K562 (cell line): ENCODE data around the gene ZC3H12C. TPM values are rescaled to one million over a fixed set of nuclear protein-coding genes. Genes with fewer than 3 reads are reported as not detected.
A peak's percentile ranks its signal among the peaks of the same experiment; 100 is the strongest.

Experiments
- ATAC-seq: fragments of 200-7000 bp; cut with Tn5 transposase; 3 replicates; pipeline ENCODE4 v1.9.1; 2020; ENCODE audit warnings: moderate library complexity
- BruUV-seq: library from RNA; stranded (reverse); fragments of 400-500 nt; replicated peaks from 2 replicates; lab custom pipeline; 2021; lab: Mats Ljungman, UMichigan
- CTCF ChIA-PET: fragments of 300-600 bp; formaldehyde crosslinking; extraction: SDS; loops from one replicate; lab custom pipeline; 2021; ENCODE audit warnings: low intra/inter-chr PET ratio; lab: Yijun Ruan, JAX
- POLR2A ChIA-PET: fragments of 300-600, 350-650 bp; sonication (Branson Sonifier 250); formaldehyde crosslinking; extraction: SDS; loops from one replicate; lab custom pipeline; 2021; ENCODE audit warnings: antibody characterized with exemption, inconsistent platforms; lab: Yijun Ruan, JAX
- DNase-seq, 4 experiments: peaks; one replicate each; pipeline versions ENCODE4 v3.0.0 to v3.0.0-alpha.2; 2011 to 2018; ENCODE audit warnings: low spot score in 3 of 4, mixed read lengths in 3 of 4; ENCODE audit errors: extremely low read depth in 1 of 4
- FAIRE-seq: peaks from 2 replicates; lab custom pipeline; 2011; peaks lifted over from hg19 to GRCh38; lab: Jason Lieb, UNC
- H2AFZ ChIP-seq: 2 replicates; pipeline ENCODE4 v1.6.0; 2011; ENCODE audit warnings: low read depth, low read length, control low read depth, inconsistent platforms
- H3K27ac ChIP-seq: fragments of 200-600 bp; 3 replicates; pipeline ENCODE4 v1.8.0; 2011; ENCODE audit warnings: low read depth, mild to moderate bottlenecking, control low read depth, inconsistent platforms, low read length, moderate library complexity, mixed read lengths; ENCODE audit errors: extremely low read depth
- H3K27me3 ChIP-seq, 2 experiments: fragments of 300-600 bp in 1 of 2; 2 replicates in 1 of 2; 3 replicates in 1 of 2; pipeline versions ENCODE4 v1.6.0 to v1.8.0; 2011; ENCODE audit warnings: inconsistent platforms in 2 of 2, low read length in 2 of 2, mild to moderate bottlenecking in 1 of 2, mixed read lengths in 1 of 2, moderate library complexity in 1 of 2; ENCODE audit not compliant: control insufficient read depth in 2 of 2, insufficient read depth in 2 of 2
- H3K36me3 ChIP-seq: fragments of 300-600 bp; 3 replicates; pipeline ENCODE4 v1.8.0; 2011; ENCODE audit warnings: mild to moderate bottlenecking, low read length, inconsistent platforms; ENCODE audit not compliant: control insufficient read depth, insufficient read depth
- H3K4me1 ChIP-seq, 2 experiments: fragments of 200-600 bp in 1 of 2; replicated peaks in 1 of 2; 2 replicates in 1 of 2; 3 replicates in 1 of 2; pipeline versions ENCODE4 v1.5.1 to v1.8.0; 2011; ENCODE audit warnings: inconsistent platforms in 2 of 2, low read length in 2 of 2, mild to moderate bottlenecking in 1 of 2, mixed read lengths in 1 of 2, moderate library complexity in 1 of 2; ENCODE audit not compliant: control insufficient read depth in 2 of 2, insufficient read depth in 2 of 2
- H3K4me2 ChIP-seq: 2 replicates; pipeline ENCODE4 v1.6.1; 2011; ENCODE audit warnings: low read length, control low read depth, inconsistent platforms, mixed read lengths; ENCODE audit not compliant: insufficient read depth
- H3K4me3 ChIP-seq: fragments of 200-600 bp; sonication (generic), shearing (Covaris generic); 2 replicates; pipeline ENCODE4 v1.5.1; 2016; ENCODE audit warnings: control low read depth, inconsistent platforms
- H3K79me2 ChIP-seq: fragments of 200-600 bp; 3 replicates; pipeline ENCODE4 v1.8.0; 2011; ENCODE audit warnings: low read length, inconsistent platforms; ENCODE audit not compliant: control insufficient read depth, insufficient read depth
- H3K9ac ChIP-seq, 2 experiments: 2 replicates each; pipeline versions ENCODE4 v1.6.0 to v1.6.1; 2011; ENCODE audit warnings: low read depth in 2 of 2, low read length in 2 of 2, control low read depth in 1 of 2, inconsistent platforms in 1 of 2, mild to moderate bottlenecking in 1 of 2, mixed read lengths in 1 of 2; ENCODE audit not compliant: insufficient read depth in 1 of 2
- H3K9me1 ChIP-seq: one replicate; pipeline ENCODE4 v1.6.0; 2011; ENCODE audit warnings: inconsistent platforms, mild to moderate bottlenecking, low read length, moderate library complexity; ENCODE audit not compliant: control insufficient read depth, insufficient read depth
- H3K9me3 ChIP-seq: replicated peaks from 2 replicates; pipeline ENCODE4 v1.5.1; 2011; ENCODE audit warnings: low read depth, low read length, inconsistent platforms; ENCODE audit not compliant: control insufficient read depth, insufficient read depth
- H4K20me1 ChIP-seq: replicated peaks from 2 replicates; pipeline ENCODE4 v1.6.1; 2011; ENCODE audit warnings: low read length, inconsistent platforms, mixed read lengths; ENCODE audit not compliant: control insufficient read depth, insufficient read depth
- CBX2 ChIP-seq: fragments of 200-600 bp; sonication (generic); IDR thresholded peaks from one replicate; pipeline ENCODE4 v1.6.1; 2012; ENCODE audit warnings: mild to moderate bottlenecking, low read length, inconsistent platforms; ENCODE audit not compliant: insufficient read depth, poor library complexity, severe bottlenecking
- CBX8 ChIP-seq: fragments of 200-600 bp; sonication (generic); IDR thresholded peaks from 2 replicates; pipeline ENCODE4 v1.6.1; 2012; ENCODE audit warnings: borderline replicate concordance, mixed run types, low read depth, mild to moderate bottlenecking, moderate library complexity, mixed read lengths, low read length, control low read depth, inconsistent platforms; ENCODE audit not compliant: poor library complexity, severe bottlenecking; ENCODE audit errors: extremely low read depth
- GTF2F1 ChIP-seq: IDR thresholded peaks from 2 replicates; pipeline ENCODE4 v1.6.1; 2011; ENCODE audit warnings: low read depth, low read length, improper control_type of control experiment
- RNF2 ChIP-seq: sonication (generic); IDR thresholded peaks from 2 replicates; pipeline ENCODE4 v1.6.1; 2016
- SMAD2 ChIP-seq: fragments of 150-350 bp; IDR thresholded peaks from 2 replicates; pipeline ENCODE4 v1.6.1; 2014; ENCODE audit warnings: low read depth, mild to moderate bottlenecking, low read length
- whole genome bisulfite sequencing: fragments of 100-300 bp; shearing (Covaris generic); methylation state at CpG from one replicate; pipeline ENCODE4 v1.1.6; 2016; ENCODE audit warnings: low coverage, mixed read lengths; ENCODE audit not compliant: insufficient coverage; ENCODE audit errors: missing lambda C conversion rate; 5-methylcytosine and 5-hydroxymethylcytosine counted together
- in situ Hi-C: fragments of 300-500 bp; cut with MboI; formaldehyde crosslinking; loops from 4 replicates; pipeline ENCODE4 v1.15.0; 2018; ENCODE audit warnings: inconsistent platforms, mixed read lengths
- intact Hi-C: fragments of 100-400 bp; cut with micrococcal nuclease; formaldehyde crosslinking; loops from 2 replicates; pipeline ENCODE4 v1.14.2; 2022
- polyA plus RNA-seq, 8 experiments: library from polyadenylated mRNA; depleted of rRNA in 4 of 8; stranded (reverse) in 5 of 8; unstranded in 3 of 8; fragments of >200 nt; fragmentation: Nextera tagmentation in 2 of 8; fragmentation: Illumina TruSeq in 1 of 8; extraction: Ambion mirVana in 2 of 8; extraction: Trizol in 1 of 8; gene quantifications; 2 replicates each; pipeline versions ENCODE4 v1.2.1 to v1.2.3, GENCODE V29; 2011 to 2014; ENCODE audit warnings: inconsistent platforms in 1 of 8, missing spikeins in 1 of 8
- total RNA-seq, 7 experiments: library from RNA; depleted of rRNA in 6 of 7; stranded (reverse); fragments of >200 nt in 6 of 7; fragmentation: Illumina TruSeq in 2 of 7; extraction: Trizol in 2 of 7; gene quantifications; 2 replicates each; pipeline versions ENCODE4 v1.2.1 to v1.2.3, GENCODE V29; 2011 to 2021; ENCODE audit warnings: low replicate concordance in 1 of 7

ZC3H12C gene
- total and polyA plus RNA-seq, 9 of the 15 experiments (the other 6 are each of a cell fraction or from before 2014, with no cell fraction given) = 0.56 to 5.9 (median 3.3) TPM

DNA sequence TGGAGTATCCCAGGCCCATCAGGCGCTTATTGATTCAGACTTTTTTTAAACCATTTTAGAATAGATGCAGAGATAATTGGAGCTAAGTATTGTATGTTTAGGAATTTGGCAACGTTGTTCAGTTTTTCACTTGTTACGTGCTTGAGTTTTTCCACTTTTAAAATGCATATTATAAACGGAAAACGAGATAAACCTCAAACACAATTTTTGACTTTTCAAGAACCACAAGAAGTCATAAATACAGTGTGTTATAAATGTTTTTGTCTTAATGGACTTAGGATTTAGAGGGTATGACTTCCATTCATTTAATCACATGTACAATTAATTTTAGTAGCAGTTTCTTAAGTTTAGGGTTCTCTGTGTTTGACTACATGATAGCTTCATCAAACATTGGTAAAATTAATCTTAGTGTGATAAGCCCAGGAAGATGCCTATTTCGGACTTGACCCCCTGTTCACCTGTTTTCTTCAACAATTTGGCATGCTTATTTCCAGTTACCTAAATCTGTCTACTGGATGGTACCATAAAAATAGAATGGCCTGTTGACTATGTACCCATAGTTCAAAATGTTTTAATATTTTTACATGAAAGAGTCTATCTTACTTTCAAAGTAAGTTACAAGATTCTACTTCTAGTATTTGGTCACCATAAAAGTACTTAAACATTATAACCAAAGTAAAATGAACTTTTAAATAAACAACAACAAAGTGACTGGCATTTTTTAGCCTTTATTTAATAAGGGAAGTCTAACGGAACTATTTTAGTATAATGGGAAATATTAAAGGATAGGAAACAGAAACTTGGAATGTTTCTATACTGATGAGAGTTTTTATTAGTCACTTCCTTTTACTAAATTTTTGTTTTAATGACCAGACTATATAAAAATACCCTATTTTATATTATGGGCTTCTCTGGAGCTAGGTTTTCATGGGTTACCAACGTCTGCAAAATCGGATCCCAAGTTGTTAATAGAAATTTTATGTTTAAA lies 1.4 kb downstream of the ZC3H12C start:
- intact Hi-C loops = loop anchor here (1.0 to 10.0 kb wide), 5 partner anchors 78 to 340 kb away; no protein-coding TSS in a partner anchor
- in situ Hi-C loops = no loop called here
- BruUV-seq = TSS peak; percentile 49
- Histone ChIP-seq H3K27me3 (peaks cover 0 to 3% of the 10 kb centered on the region in 2 experiments; a peak in 2 of 5 replicates), H2AFZ (no peak overlapping the region), H3K27ac (no peak overlapping the region), H3K9ac (no peak overlapping the region), H3K36me3 (no peaks in the 10 kb centered on the region), H3K79me2 (peaks cover 24% of the 10 kb centered on the region), H3K4me3 (peak overlapping the region; percentile 62), H3K4me1 (peaks cover 4 to 15% of the 10 kb centered on the region in 2 experiments; a peak in 4 of 5 replicates), H4K20me1 (no peaks in the 10 kb centered on the region), H3K9me3 (no peaks in the 10 kb centered on the region), H3K9me1 (no peaks in the 10 kb centered on the region), H3K4me2 (peak overlapping the region; percentile 81)
- TF ChIP-seq CBX2 (peak; percentile 94), RNF2 (peak; percentile 24; the same call in 1 of the 2 replicates), CBX8 (peak; percentile 29), GTF2F1 (no peak), SMAD2 (no peak)
- CTCF ChIA-PET = no interaction called here
- POLR2A ChIA-PET = interaction anchor here (0.6 to 0.8 kb wide), 2 partner anchors 28 to 138 kb away, joined by 3 read pairs; no protein-coding TSS in a partner anchor
- ATAC-seq = no peak
- FAIRE-seq = peak; percentile 75
- no peak for DNase-seq
- WGBS = 33% methylated on average over 9 of the region's 9 CpGs
